DMS153 treated with DMSO at 0.1 percent for 48 hours (cell line): ENCODE data around the gene TOMM7.
"Not testable (repeated sequence)": the region's sequence is repeated elsewhere in the genome, so short reads cannot be mapped to it uniquely, and the experiment has no call there.

Experiments
- DNase-seq: peaks from one replicate; lab custom pipeline; 2025; ENCODE audit not compliant: unreplicated experiment; lab: John Stamatoyannopoulos, UW

The TOMM7 gene

GRCh38 chr7:22853674-22854157 lies 31.1 kb upstream of the TOMM7 start:
- DNase-seq: no peak

DNA sequence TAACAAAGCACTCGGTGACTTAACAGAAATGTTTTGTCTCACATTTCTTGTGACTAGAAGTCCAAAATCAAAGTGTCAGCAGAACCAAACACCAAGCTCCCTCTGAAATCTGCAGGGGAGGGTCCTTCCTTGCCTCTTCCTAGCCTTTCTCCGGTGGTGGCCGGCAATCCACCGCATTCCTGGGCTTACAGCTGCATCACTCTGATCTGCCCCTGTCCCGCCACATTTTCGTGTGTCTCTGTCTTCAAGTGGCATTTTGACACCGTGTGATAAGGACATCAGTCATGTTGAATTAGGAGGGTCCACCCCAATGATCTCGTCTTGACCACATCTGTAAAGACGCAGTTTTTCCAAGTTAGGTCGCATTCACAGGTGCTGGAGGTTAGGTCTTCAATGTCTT lies 30.5 kb upstream of the TOMM7 start:
- no peak for DNase-seq

- no peak for DNase-seq
These were observed 28.5 kb upstream of the TOMM7 start for GRCh38 chr7:22851145-22851544.

DNA sequence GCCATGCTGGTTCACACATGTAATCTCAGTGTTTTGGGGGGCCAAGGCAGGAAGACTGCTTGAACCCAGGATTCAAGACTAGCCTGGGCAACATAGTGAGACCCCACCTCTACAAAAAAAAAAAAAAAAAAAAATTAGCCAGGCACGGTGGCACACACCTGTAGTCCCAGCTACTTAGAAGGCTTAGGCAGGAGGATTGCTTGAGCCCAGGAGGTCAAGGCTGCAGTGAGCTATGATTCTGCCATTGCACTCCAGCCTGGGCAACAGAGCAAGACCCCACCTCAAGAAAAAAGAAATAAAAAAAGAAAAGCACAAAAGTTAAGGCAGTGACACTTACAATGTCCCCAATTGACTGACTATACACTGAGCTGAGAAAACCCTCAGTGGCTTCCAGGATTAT lies 27.7 kb upstream of the TOMM7 start:
- not testable (repeated sequence) for DNase-seq

DNA sequence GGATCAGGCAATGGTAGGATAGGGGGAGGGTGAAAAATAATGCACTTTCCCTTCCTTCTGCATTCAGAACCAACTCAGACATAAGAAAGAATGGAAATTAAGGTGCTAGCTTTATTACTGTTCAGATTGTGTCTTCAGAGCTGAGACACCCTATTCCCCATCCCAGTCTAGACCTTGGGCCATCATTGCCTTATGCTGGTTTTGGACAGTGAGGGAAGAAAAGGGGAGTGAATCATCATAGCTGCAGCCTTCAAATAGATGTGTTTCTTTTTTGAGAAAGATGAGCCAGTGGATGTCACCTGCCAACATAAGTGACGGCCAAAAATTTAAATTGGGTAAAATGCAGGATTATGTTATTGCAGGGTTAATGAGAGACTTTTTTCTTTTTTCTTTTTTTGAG lies 27.0 kb upstream of the TOMM7 start:
- DNase-seq: no peak

DNA sequence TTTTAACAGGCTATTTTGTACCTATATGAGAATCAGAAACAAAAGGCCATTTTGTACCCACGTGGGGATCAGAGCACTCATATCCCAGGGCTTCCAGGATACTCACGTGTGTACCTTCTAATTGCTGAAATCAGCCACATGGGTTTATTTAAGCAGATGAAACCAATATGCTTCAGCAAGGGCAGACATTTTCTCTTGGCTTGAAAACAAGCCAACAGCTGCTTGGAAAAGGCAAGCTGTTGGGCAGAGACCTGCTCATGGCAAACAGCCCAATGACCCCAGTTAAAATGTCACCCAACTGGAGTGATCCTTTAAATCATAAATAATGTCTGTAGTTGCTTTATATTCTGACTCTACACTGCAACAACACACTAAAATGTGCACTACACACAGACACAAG lies 26.5 kb upstream of the TOMM7 start:
- DNase-seq: peak; percentile 59

DNA sequence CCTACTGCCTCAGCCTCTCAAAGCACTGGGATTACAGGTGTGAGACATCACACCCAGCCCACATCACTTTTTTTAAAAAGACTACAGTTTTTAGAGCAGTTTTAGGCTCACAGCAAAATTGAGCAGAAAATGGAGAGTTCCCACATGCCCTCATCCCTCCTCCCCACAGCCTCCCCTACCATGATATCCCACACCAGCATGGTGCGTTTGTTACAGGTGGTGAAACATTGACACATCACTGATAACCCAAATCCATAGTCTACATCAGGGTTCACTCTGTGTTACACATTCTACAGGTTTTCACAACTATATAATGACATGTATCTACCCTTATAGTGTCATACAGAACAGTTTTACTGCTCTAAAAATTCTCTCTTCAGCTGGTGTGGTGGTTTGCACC lies 24.3 kb upstream of the TOMM7 start:
- DNase-seq: no peak

- no peak for DNase-seq
These were observed 22.7 kb upstream of the TOMM7 start for GRCh38 chr7:22845221-22845834.

GRCh38 chr7:22843681-22844309 lies 21.1 kb upstream of the TOMM7 start:
- DNase-seq: no peak

DNA sequence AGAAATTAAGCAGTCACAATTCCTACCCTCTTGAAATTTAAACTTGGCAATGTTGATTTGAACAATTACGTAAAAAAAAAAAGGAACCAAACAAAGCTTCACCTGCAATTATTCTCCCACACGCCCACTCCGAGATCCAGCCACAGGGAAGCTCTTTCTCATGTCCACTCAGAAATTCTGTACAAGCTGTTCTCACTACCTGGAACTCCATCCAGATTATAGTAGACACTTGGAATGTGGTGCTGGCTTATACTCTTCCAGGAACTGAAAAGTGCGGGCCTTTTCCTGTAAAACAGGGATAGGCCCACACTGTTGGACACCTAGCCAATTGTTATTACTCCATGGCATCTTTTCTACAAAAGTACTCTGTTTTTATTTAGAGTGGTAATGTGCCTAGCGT lies 20.3 kb upstream of the TOMM7 start:
- no peak for DNase-seq

DNA sequence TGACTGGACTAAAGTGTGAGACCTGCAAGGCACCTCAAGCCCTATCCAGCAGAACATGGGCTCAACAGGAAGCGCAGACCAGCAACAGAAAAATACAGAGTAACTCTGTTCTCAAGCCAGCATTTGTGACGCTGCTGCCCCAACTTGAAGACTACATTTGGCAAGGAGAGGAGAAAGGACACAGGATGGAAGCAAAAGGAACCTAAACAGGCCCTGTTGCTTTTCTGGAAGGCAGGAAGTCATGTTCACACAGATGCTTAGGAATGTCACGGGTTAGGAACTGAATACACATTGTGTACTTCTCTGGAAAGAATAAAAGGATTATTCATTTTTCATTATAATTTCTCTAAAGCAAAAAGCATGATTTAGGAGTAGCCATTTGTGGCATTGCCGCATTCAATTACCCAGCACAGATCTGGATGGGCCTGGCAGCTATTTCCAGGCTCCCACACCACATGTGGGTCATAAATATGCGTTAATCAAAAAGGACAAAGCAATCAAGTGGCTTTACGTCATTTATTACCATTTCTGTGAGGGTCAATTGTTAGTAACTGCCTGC lies 19.8 kb upstream of the TOMM7 start:
- DNase-seq: no peak

- no peak for DNase-seq
These were observed 19.3 kb upstream of the TOMM7 start for GRCh38 chr7:22841954-22842353.

DNA sequence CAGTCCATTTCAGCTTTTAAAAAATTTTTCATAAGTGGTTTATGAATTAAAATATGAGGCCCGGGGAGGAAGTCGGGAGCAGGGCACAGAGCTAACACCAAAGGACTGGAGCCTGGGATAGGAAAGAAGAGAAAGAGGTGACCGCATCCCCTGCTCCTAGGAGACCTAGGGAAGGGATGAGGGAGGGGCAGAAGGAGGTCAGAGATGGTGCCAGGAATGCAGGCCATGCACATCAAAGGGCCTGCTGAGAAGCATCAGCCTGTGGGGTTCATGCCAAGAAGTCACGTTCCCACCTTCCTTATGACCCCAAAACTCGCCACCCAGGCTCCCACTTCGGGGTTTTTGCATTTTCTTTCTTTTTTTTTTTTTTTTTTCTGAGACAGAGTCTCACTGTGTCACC lies 14.7 kb upstream of the TOMM7 start:
- DNase-seq: no peak

DNA sequence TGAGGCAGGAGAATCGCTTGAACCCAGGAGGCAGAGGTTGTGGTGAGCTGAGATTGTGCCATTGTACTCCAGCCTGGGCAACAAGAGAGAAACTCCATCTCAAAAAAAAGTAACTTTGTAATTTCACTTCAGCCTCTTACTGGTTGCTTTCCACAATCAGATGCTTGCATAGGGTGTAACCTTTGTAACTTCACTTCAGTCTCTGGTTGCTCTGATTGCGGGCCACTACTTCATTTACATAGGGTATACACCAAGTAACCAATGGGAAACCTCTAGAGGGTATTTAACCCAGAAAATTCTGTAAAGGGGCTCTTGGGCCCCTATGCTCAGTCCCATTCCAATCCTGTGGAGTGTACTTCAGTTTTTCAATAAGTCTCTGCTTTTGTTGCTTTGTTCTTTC lies 13.9 kb upstream of the TOMM7 start:
- DNase-seq: not testable (repeated sequence)

- no peak for DNase-seq
These were observed 11.3 kb upstream of the TOMM7 start for GRCh38 chr7:22833957-22834356.

DNA sequence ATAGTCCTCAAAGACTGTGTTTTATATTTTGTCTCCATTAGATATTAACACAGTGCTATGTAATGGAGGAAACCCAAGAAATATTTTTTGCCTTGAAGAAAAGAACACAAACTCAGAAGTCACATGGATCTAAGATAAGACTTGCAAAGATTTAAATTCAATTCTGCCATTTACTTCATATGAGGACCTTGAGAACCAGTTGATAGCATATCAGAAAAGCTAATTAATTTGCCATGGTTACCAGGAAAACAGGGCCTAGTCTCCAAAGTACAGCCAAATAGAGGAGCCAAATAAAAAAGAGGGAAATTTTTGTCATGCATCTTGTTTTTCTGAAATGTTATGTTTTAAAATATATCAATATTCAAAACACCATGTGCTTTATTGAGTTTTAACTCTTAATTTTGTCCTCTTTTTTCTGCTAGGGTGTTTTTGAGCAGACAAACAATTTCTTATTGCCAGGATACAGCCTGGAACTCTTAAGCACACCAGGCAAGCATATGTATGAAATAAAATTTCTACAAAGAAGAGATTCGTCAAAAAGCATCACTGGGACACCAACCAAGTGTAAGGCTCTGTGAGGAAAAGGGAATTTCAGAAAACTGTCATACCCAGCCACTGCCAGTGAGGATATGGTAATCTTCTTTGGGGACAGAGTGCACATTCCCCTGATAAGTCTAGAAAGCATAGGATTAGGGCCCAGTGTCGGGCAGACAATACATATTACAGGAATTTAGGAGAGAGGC lies 10.6 kb upstream of the TOMM7 start:
- DNase-seq: no peak

GRCh38 chr7:22832401-22832800 lies 9.8 kb upstream of the TOMM7 start:
- no peak for DNase-seq

DNA sequence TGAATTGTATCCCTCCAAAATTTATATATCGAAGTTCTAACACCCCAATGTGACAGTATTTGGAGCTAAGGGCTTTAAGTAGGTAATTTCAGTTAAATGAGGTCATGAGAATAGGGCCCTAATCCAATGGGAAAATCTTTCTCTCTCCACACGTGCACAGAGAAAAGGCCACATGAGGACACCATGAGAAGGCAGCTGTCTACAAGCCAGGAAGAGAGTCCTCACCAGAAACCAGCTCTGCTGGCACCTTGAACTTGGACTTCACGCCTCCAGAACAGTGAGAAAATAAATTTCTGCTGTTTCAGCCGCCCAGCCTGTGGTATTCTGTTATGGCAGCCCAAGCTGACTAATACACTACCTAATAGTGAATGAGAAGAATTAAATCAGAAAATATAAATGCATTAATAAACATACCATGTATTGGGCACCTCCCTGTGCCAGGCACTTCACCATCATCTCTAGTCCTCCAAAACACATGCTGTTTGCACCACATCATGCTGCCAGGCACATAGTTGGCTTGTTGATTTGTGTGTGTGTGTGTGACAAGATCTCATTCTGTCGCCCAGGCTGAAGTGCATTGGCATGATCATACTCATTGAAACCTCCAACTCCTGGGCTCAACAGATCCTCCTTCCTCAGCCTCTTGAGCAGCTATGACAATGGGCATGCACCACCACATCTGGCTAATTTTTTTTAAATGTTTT lies 9.1 kb upstream of the TOMM7 start:
- no peak for DNase-seq

DNA sequence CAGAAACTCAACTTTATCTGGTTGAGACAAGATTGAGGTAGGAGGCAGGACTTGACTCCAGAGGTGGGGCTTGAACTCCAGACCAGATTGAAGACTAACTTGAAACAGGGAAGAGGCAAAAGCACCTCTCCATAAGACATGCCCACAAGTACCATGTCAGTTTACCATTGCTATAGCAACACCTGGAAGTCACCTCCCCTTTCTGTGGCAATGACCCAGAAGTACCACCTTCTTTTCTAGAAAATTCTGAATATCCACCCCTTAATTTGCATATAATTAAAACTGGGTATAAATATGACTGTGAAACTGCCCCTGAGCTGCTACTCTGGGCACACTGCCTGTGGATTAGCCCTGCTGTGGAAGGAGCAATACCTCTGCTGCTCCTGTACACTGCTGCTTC lies 4.9 kb upstream of the TOMM7 start:
- DNase-seq: no peak

GRCh38 chr7:22826593-22826992 lies 3.9 kb upstream of the TOMM7 start:
- DNase-seq: no peak

- DNase-seq: no peak
These were observed 2.1 kb upstream of the TOMM7 start for GRCh38 chr7:22824760-22825159.

- no peak for DNase-seq
These were observed 471 bp upstream of the TOMM7 start for GRCh38 chr7:22823142-22823497.
